K562 (cell line): ENCODE measurements around the gene TFAP2A. TPM values are rescaled to one million over a fixed set of nuclear protein-coding genes. Genes with fewer than 3 reads are reported as not detected.

Source experiments
- CSDE1 ChIP-seq, 2 experiments: fragments of 450-650 bp; IDR thresholded peaks; 2 replicates each; pipeline ENCODE4 v1.6.1; 2016; ENCODE audit warnings: mild to moderate bottlenecking in 1 of 2
- DNMT1 ChIP-seq: fragments of 450-650 bp; IDR thresholded peaks from 2 replicates; pipeline ENCODE4 v1.6.1; 2016; ENCODE audit warnings: antibody characterized with exemption, mild to moderate bottlenecking
- HDAC2 ChIP-seq: fragments of 450-650 bp; IDR thresholded peaks from 2 replicates; pipeline ENCODE4 v1.6.1; 2016; ENCODE audit warnings: mild to moderate bottlenecking
- MYBL2 ChIP-seq, 2 experiments: fragments of 450-650 bp in 1 of 2; sonication (generic) in 1 of 2; formaldehyde crosslinking in 1 of 2; IDR thresholded peaks; 2 replicates each; pipeline versions ENCODE4 v1.6.1 to v1.8.1; 2017 to 2022; ENCODE audit warnings: borderline replicate concordance in 1 of 2, inconsistent platforms in 1 of 2, low read depth in 1 of 2, mild to moderate bottlenecking in 1 of 2, missing genetic modification reagents in 1 of 2, moderate library complexity in 1 of 2
- NFE2L1 ChIP-seq: fragments of 450-650 bp; IDR thresholded peaks from 2 replicates; pipeline ENCODE4 v1.6.1; 2016; ENCODE audit warnings: missing genetic modification characterization, low read depth, mild to moderate bottlenecking, missing compliant biosample characterization, moderate library complexity, borderline replicate concordance
- NR2F6 ChIP-seq: fragments of 450-650 bp; formaldehyde crosslinking; IDR thresholded peaks from 2 replicates; pipeline ENCODE4 v1.4.0; 2020; ENCODE audit warnings: mild to moderate bottlenecking
- POLR2B ChIP-seq: fragments of 450-650 bp; IDR thresholded peaks from 2 replicates; pipeline ENCODE4 v1.6.1; 2018; ENCODE audit warnings: low read depth; ENCODE audit not compliant: partially characterized antibody
- POLR3G ChIP-seq: IDR thresholded peaks from 2 replicates; pipeline ENCODE4 v1.6.1; 2011; ENCODE audit not compliant: insufficient read length, insufficient replicate concordance; ENCODE audit errors: extremely low read depth
- TSC22D4 ChIP-seq: fragments of 450-650 bp; IDR thresholded peaks from 2 replicates; pipeline ENCODE4 v1.6.1; 2016; ENCODE audit warnings: missing genetic modification characterization, missing biosample characterization, control low read depth
- ZNF263 ChIP-seq: sonication (generic); formaldehyde crosslinking; IDR thresholded peaks from 2 replicates; pipeline ENCODE4 v1.8.0; 2022; ENCODE audit warnings: mild to moderate bottlenecking, missing genetic modification reagents, borderline replicate concordance
- ZNF311 ChIP-seq: fragments of 250-450 bp; sonication (Bioruptor Pico); IDR thresholded peaks from 2 replicates; pipeline ENCODE4 v1.4.0; 2020; ENCODE audit warnings: mild to moderate bottlenecking, moderate library complexity
- polyA plus RNA-seq, 8 experiments: library from polyadenylated mRNA; depleted of rRNA in 4 of 8; stranded (reverse) in 5 of 8; unstranded in 3 of 8; fragments of >200 nt; fragmentation: Nextera tagmentation in 2 of 8; fragmentation: Illumina TruSeq in 1 of 8; extraction: Ambion mirVana in 2 of 8; extraction: Trizol in 1 of 8; gene quantifications; 2 replicates each; pipeline versions ENCODE4 v1.2.1 to v1.2.3, GENCODE V29; 2011 to 2014; ENCODE audit warnings: inconsistent platforms in 1 of 8, missing spikeins in 1 of 8
- total RNA-seq, 7 experiments: library from RNA; depleted of rRNA in 6 of 7; stranded (reverse); fragments of >200 nt in 6 of 7; fragmentation: Illumina TruSeq in 2 of 7; extraction: Trizol in 2 of 7; gene quantifications; 2 replicates each; pipeline versions ENCODE4 v1.2.1 to v1.2.3, GENCODE V29; 2011 to 2021; ENCODE audit warnings: low replicate concordance in 1 of 7
- TF ChIP-seq, protein P1 (sequence below): fragments of 200-600 bp; sonication (generic); IDR thresholded peaks from one replicate; pipeline ENCODE4 v1.6.1; 2012; ENCODE audit warnings: mild to moderate bottlenecking, low read depth, low read length, inconsistent platforms
- TF ChIP-seq, protein P2 (sequence below), 3 experiments: fragments of 200-800 bp in 1 of 3; sonication (Bioruptor generic) in 1 of 3; sonication (generic) in 1 of 3; formaldehyde crosslinking in 1 of 3; IDR thresholded peaks; 2 replicates each; pipeline versions ENCODE4 v1.6.1 to v1.8.0; 2016 to 2022; ENCODE audit warnings: mild to moderate bottlenecking in 2 of 3, missing compliant biosample characterization in 2 of 3, missing genetic modification characterization in 2 of 3, missing genetic modification reagents in 1 of 3

TFAP2A gene
- total and polyA plus RNA-seq, 9 of the 15 experiments (the other 6 are each of a cell fraction or from before 2014, with no cell fraction given): 0.14 to 0.53 (median 0.19) TPM; not detected in 1

DNA sequence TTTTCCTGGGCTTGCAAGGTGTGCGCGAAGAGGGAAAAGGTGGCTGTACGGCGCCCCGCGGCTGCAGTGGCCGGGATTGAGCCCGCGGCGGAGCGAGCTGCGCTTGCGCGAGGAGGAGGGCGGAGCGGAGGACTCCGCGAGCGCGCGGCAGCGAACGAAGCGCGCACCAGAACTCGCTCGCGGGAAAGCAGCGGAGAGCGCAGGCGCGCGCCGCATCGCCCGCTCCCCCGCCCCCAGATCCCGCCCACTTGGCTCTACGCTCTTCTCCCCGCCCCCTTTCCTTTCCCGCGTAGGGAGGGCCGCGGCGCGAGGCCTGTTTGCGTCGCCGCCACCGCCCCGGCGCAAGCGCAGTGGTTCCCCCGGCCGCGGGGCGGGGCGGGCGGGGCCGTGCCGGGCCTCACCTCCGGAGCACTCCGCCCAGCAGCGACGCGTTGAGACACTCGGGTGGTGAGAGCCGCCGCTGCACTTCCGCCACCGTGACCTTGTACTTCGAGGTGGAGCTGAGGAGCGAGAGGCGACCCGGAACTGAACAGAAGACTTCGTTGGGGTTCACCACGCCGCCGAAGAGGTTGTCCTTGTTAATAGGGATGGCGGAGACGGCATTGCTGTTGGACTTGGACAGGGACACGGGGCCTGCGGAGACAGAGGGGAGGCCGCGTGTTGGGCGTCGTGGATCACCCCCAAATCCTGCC lies 10.6 kb downstream of the TFAP2A start (continued):
- TF ChIP-seq, protein P1, sequence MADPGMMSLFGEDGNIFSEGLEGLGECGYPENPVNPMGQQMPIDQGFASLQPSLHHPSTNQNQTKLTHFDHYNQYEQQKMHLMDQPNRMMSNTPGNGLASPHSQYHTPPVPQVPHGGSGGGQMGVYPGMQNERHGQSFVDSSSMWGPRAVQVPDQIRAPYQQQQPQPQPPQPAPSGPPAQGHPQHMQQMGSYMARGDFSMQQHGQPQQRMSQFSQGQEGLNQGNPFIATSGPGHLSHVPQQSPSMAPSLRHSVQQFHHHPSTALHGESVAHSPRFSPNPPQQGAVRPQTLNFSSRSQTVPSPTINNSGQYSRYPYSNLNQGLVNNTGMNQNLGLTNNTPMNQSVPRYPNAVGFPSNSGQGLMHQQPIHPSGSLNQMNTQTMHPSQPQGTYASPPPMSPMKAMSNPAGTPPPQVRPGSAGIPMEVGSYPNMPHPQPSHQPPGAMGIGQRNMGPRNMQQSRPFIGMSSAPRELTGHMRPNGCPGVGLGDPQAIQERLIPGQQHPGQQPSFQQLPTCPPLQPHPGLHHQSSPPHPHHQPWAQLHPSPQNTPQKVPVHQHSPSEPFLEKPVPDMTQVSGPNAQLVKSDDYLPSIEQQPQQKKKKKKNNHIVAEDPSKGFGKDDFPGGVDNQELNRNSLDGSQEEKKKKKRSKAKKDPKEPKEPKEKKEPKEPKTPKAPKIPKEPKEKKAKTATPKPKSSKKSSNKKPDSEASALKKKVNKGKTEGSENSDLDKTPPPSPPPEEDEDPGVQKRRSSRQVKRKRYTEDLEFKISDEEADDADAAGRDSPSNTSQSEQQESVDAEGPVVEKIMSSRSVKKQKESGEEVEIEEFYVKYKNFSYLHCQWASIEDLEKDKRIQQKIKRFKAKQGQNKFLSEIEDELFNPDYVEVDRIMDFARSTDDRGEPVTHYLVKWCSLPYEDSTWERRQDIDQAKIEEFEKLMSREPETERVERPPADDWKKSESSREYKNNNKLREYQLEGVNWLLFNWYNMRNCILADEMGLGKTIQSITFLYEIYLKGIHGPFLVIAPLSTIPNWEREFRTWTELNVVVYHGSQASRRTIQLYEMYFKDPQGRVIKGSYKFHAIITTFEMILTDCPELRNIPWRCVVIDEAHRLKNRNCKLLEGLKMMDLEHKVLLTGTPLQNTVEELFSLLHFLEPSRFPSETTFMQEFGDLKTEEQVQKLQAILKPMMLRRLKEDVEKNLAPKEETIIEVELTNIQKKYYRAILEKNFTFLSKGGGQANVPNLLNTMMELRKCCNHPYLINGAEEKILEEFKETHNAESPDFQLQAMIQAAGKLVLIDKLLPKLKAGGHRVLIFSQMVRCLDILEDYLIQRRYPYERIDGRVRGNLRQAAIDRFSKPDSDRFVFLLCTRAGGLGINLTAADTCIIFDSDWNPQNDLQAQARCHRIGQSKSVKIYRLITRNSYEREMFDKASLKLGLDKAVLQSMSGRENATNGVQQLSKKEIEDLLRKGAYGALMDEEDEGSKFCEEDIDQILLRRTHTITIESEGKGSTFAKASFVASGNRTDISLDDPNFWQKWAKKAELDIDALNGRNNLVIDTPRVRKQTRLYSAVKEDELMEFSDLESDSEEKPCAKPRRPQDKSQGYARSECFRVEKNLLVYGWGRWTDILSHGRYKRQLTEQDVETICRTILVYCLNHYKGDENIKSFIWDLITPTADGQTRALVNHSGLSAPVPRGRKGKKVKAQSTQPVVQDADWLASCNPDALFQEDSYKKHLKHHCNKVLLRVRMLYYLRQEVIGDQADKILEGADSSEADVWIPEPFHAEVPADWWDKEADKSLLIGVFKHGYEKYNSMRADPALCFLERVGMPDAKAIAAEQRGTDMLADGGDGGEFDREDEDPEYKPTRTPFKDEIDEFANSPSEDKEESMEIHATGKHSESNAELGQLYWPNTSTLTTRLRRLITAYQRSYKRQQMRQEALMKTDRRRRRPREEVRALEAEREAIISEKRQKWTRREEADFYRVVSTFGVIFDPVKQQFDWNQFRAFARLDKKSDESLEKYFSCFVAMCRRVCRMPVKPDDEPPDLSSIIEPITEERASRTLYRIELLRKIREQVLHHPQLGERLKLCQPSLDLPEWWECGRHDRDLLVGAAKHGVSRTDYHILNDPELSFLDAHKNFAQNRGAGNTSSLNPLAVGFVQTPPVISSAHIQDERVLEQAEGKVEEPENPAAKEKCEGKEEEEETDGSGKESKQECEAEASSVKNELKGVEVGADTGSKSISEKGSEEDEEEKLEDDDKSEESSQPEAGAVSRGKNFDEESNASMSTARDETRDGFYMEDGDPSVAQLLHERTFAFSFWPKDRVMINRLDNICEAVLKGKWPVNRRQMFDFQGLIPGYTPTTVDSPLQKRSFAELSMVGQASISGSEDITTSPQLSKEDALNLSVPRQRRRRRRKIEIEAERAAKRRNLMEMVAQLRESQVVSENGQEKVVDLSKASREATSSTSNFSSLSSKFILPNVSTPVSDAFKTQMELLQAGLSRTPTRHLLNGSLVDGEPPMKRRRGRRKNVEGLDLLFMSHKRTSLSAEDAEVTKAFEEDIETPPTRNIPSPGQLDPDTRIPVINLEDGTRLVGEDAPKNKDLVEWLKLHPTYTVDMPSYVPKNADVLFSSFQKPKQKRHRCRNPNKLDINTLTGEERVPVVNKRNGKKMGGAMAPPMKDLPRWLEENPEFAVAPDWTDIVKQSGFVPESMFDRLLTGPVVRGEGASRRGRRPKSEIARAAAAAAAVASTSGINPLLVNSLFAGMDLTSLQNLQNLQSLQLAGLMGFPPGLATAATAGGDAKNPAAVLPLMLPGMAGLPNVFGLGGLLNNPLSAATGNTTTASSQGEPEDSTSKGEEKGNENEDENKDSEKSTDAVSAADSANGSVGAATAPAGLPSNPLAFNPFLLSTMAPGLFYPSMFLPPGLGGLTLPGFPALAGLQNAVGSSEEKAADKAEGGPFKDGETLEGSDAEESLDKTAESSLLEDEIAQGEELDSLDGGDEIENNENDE: no peak
- TF ChIP-seq, protein P2, sequence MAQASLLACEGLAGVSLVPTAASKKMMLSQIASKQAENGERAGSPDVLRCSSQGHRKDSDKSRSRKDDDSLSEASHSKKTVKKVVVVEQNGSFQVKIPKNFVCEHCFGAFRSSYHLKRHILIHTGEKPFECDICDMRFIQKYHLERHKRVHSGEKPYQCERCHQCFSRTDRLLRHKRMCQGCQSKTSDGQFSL (CRISPR knock-in tag; IDR thresholded peaks at IDR 0.05): no peak
- TF ChIP-seq, protein P2 (tag; IDR thresholded peaks at IDR 0.05): peak in 1 of 2 experiments; percentile 78; a peak in 2 of 4 replicates
- no peak for TF ChIP-seq NFE2L1 (tag)
- 0 out of 2 replicates have a peak, but pooled peaks have one; percentile 30 for TF ChIP-seq DNMT1
- TF ChIP-seq CSDE1 (IDR thresholded peaks at IDR 0.05): no peak
- TF ChIP-seq POLR2B: peak; percentile 72
- no peak for TF ChIP-seq MYBL2 (IDR thresholded peaks at IDR 0.05; ENCODE audit: low read depth)
- no peak for TF ChIP-seq MYBL2 (CRISPR knock-in tag; IDR thresholded peaks at IDR 0.05; ENCODE audit: borderline replicate concordance)
- peak; percentile 83 for TF ChIP-seq ZNF263 (CRISPR knock-in tag)
- no peak for TF ChIP-seq TSC22D4 (tag)
- TF ChIP-seq NR2F6 (CRISPR knock-in tag): 0 out of 2 replicates have a peak, but pooled peaks have one; percentile 55
- 0 out of 2 replicates have a peak, but pooled peaks have one; percentile 57 for TF ChIP-seq ZNF311
- no peak for TF ChIP-seq POLR3G
- TF ChIP-seq HDAC2: 0 out of 2 replicates have a peak, but pooled peaks have one; percentile 51
